Measurements from ENCODE around the gene NOX3. TPM values are rescaled to one million over a fixed set of nuclear protein-coding genes. Genes with fewer than 3 reads are reported as not detected.

NOX3 gene
- total and polyA plus RNA-seq, 2 experiments from 2014 or later = not detected

- Histone ChIP-seq H3K4me3 (no peak overlapping the region), H4K20me1 (ENCODE audit: insufficient read depth, poor library complexity, severe bottlenecking) (no peaks in the 10 kb centered on the region), H3K36me3 (replicated peaks; ENCODE audit: insufficient read depth, low read depth) (no peaks in the 10 kb centered on the region), H3K4me1 (ENCODE audit: insufficient read depth) (no peaks in the 10 kb centered on the region), H3K9me2 (replicated peaks; ENCODE audit: insufficient read depth) (no peaks in the 10 kb centered on the region), H3K79me2 (no peaks in the 10 kb centered on the region), H3K27me3 (no peaks in the 10 kb centered on the region), H2AFZ (no peak overlapping the region), H3K4me2 (no peak overlapping the region), H3K9me3 (ENCODE audit: low read depth) (no peaks in the 10 kb centered on the region), H3K27ac (no peak overlapping the region)
- no peak for DNase-seq (ENCODE audit: low spot score)
- TF ChIP-seq EZH2 (IDR thresholded peaks at IDR 0.05; ENCODE audit: borderline replicate concordance) = no peak
Observed at GRCh38 chr6:155388591-155388990, 67.0 kb downstream of the NOX3 start.

DNA sequence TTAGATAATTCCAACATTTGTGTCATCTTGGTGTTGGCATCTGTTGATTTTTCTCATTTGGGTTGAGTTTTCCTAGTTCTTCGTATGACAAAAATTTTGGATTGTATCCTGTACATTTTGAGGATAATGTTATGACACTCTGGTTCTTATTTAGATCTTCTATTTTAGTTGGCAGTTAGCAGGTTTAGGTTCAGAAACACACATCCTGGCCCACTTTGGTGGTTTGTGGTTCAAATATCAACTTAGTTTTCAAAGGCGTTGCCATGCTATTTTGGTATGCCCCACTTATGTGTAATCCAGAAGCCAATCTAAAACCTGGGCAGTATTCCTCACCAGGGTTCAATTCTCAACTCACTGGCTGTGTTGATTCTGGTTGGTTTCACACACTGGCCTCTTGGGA, 68.2 kb downstream of the NOX3 start:
- DNase-seq (ENCODE audit: low spot score) = no peak
- WGBS (ENCODE audit: low lambda C conversion rate, missing lambda C conversion rate) = 94% methylated on average over 2 of the region's 2 CpGs
- Histone ChIP-seq H3K36me3 (replicated peaks; ENCODE audit: insufficient read depth, low read depth) (no peaks in the 10 kb centered on the region), H3K27me3 (no peaks in the 10 kb centered on the region), H3K27ac (no peak overlapping the region), H3K4me3 (no peak overlapping the region), H2AFZ (no peak overlapping the region), H3K4me1 (ENCODE audit: insufficient read depth) (no peaks in the 10 kb centered on the region), H3K9me2 (replicated peaks; ENCODE audit: insufficient read depth) (no peaks in the 10 kb centered on the region), H3K79me2 (no peaks in the 10 kb centered on the region), H3K4me2 (no peak overlapping the region), H3K9me3 (ENCODE audit: low read depth) (no peaks in the 10 kb centered on the region), H4K20me1 (ENCODE audit: insufficient read depth, poor library complexity, severe bottlenecking) (no peaks in the 10 kb centered on the region)
- TF ChIP-seq, protein P1, sequence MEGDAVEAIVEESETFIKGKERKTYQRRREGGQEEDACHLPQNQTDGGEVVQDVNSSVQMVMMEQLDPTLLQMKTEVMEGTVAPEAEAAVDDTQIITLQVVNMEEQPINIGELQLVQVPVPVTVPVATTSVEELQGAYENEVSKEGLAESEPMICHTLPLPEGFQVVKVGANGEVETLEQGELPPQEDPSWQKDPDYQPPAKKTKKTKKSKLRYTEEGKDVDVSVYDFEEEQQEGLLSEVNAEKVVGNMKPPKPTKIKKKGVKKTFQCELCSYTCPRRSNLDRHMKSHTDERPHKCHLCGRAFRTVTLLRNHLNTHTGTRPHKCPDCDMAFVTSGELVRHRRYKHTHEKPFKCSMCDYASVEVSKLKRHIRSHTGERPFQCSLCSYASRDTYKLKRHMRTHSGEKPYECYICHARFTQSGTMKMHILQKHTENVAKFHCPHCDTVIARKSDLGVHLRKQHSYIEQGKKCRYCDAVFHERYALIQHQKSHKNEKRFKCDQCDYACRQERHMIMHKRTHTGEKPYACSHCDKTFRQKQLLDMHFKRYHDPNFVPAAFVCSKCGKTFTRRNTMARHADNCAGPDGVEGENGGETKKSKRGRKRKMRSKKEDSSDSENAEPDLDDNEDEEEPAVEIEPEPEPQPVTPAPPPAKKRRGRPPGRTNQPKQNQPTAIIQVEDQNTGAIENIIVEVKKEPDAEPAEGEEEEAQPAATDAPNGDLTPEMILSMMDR (IDR thresholded peaks at IDR 0.05; ENCODE audit: poor library complexity) = no peak
- TF ChIP-seq EZH2phosphoT487 (IDR thresholded peaks at IDR 0.05; ENCODE audit: low read depth, severe bottlenecking, unreplicated experiment) (no peak), EZH2 (IDR thresholded peaks at IDR 0.05; ENCODE audit: borderline replicate concordance) (no peak)

- no peak overlapping the region for H3K27ac ChIP-seq
Observed at GRCh38 chr6:155384321-155384952, 71.2 kb downstream of the NOX3 start.

DNA sequence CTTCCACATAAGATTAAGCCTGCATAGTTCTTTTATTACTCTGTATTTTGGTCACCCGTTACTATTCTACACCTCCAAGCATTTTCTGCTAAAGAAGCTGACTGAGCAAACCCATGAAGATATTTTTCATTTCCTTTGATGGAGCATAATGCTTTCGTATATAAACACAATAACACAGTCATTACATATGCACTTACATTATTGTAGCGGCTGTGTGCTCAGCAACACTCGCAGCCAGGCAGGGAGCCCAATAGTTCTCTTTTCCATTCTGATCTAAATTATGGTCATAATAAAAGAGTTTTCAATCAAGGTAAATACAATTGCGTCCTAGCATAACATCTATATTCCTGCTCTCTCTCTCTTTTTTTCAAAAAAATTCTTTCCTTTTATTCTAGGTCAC, 71.7 kb downstream of the NOX3 start:
- no peak for DNase-seq (ENCODE audit: low spot score)
- Histone ChIP-seq H3K79me2 (no peaks in the 10 kb centered on the region), H3K27me3 (no peaks in the 10 kb centered on the region), H3K4me2 (no peak overlapping the region), H3K9me3 (ENCODE audit: low read depth) (no peaks in the 10 kb centered on the region), H2AFZ (no peak overlapping the region), H3K27ac (no peak overlapping the region), H4K20me1 (ENCODE audit: insufficient read depth, poor library complexity, severe bottlenecking) (no peaks in the 10 kb centered on the region), H3K4me3 (no peak overlapping the region), H3K4me1 (ENCODE audit: insufficient read depth) (no peaks in the 10 kb centered on the region), H3K9me2 (replicated peaks; ENCODE audit: insufficient read depth) (no peaks in the 10 kb centered on the region), H3K36me3 (replicated peaks; ENCODE audit: insufficient read depth, low read depth) (no peaks in the 10 kb centered on the region)
- TF ChIP-seq, protein P1 (IDR thresholded peaks at IDR 0.05; ENCODE audit: poor library complexity) = no peak
- TF ChIP-seq EZH2 (IDR thresholded peaks at IDR 0.05; ENCODE audit: borderline replicate concordance) (no peak), EZH2phosphoT487 (IDR thresholded peaks at IDR 0.05; ENCODE audit: low read depth, severe bottlenecking, unreplicated experiment) (no peak)
- 92% methylated on average over 5 of the region's 5 CpGs for WGBS (ENCODE audit: low lambda C conversion rate, missing lambda C conversion rate)

More at GRCh38 chr6:155384321-155384952, 71.2 kb downstream of the NOX3 start:
- Histone ChIP-seq H3K4me1 (ENCODE audit: insufficient read depth) (no peaks in the 10 kb centered on the region), H3K9me3 (ENCODE audit: low read depth) (no peaks in the 10 kb centered on the region), H3K79me2 (no peaks in the 10 kb centered on the region), H3K4me2 (no peak overlapping the region), H3K27me3 (no peaks in the 10 kb centered on the region), H3K4me3 (no peak overlapping the region), H4K20me1 (ENCODE audit: insufficient read depth, poor library complexity, severe bottlenecking) (no peaks in the 10 kb centered on the region), H2AFZ (no peak overlapping the region), H3K36me3 (replicated peaks; ENCODE audit: insufficient read depth, low read depth) (no peaks in the 10 kb centered on the region), H3K9me2 (replicated peaks; ENCODE audit: insufficient read depth) (no peaks in the 10 kb centered on the region)
- 94% methylated on average over 15 of the region's 15 CpGs for WGBS (ENCODE audit: low lambda C conversion rate, missing lambda C conversion rate)
- DNase-seq (ENCODE audit: low spot score) = no peak
- TF ChIP-seq EZH2phosphoT487 (IDR thresholded peaks at IDR 0.05; ENCODE audit: low read depth, severe bottlenecking, unreplicated experiment) (no peak), EZH2 (IDR thresholded peaks at IDR 0.05; ENCODE audit: borderline replicate concordance) (no peak)
- TF ChIP-seq, protein P1 (IDR thresholded peaks at IDR 0.05; ENCODE audit: poor library complexity) = no peak
